Measurements from ENCODE around the gene CELF3. TPM values are rescaled to one million over a fixed set of nuclear protein-coding genes. Genes with fewer than 3 reads are reported as not detected.
"Not testable (repeated sequence)": the region's sequence is repeated elsewhere in the genome, so short reads cannot be mapped to it uniquely, and the experiment has no call there.

CELF3 gene
- total RNA-seq, 2 experiments from 2014 or later: not detected

DNA sequence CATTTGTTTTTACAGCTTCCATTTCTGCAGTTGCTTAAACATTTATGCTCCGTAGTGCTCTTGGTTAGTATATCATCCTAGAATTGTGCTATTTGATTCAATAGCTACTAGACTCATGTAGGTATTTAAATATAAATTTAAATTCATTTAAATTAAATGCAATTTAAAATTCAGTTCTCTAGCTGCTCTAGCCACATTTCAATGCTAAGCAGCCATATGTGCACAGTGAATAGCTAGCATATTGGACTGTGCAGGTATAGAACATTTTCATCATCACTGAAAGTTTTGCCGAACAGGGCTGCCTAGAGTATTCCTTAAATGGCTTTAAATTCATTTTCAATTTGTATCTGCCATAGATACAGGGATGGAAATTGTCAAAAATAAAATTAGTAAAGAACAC, 32.5 kb downstream of the CELF3 start:
- ChIA-PET POLR2A (interaction anchor here (0.8 kb wide), 1 partner anchor 31 kb away, joined by 3 read pairs; no protein-coding TSS in a partner anchor), CTCF (interaction anchor here (1.1 kb wide), 1 partner anchor 153 kb away, joined by 3 read pairs; no protein-coding TSS in a partner anchor)

DNA sequence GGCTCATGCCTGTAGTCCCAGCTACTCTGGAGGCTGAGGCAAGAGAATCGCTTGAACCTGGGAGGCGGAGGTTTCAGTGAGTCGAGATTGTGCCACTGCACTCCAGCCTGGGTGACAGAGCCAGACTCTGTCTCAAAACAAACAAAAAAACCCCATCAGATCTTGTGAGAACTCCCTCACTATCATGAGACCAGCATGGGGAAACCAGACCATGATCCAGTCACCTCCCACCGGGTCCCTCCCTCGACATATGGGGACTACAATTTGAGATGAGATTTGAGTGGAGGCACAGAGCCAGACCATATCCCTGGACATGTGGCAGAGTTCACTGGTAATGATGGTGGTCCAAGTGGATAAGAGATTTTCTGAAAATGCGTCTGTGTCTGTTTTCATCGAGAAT, 33.7 kb downstream of the CELF3 start:
- ATAC-seq; H3K4me1 Mint-ChIP-seq (ENCODE audit: low read depth); H3K36me3 Mint-ChIP-seq (ENCODE audit: low read depth); H3K9me3 Mint-ChIP-seq (ENCODE audit: insufficient read depth); H3K27ac Mint-ChIP-seq; H3K4me3 Mint-ChIP-seq; POLR2A ChIA-PET; DNase-seq; H3K27me3 Mint-ChIP-seq (ENCODE audit: low read depth): not testable (repeated sequence)
- CTCF ChIA-PET: interaction anchor here (1.1 kb wide), 1 partner anchor 154 kb away, joined by 3 read pairs; no protein-coding TSS in a partner anchor

More for the DNA sequence above, 32.5 kb downstream of the CELF3 start:
- no peaks in the 10 kb centered on the region for H3K27me3 Mint-ChIP-seq (ENCODE audit: low read depth)
- DNase-seq (no peak), ATAC-seq (no peak)
- H3K27ac Mint-ChIP-seq: no peak overlapping the region
- H3K4me3 Mint-ChIP-seq: no peak overlapping the region
- peaks cover 5% of the 10 kb centered on the region for H3K36me3 Mint-ChIP-seq (ENCODE audit: low read depth)
- H3K4me1 Mint-ChIP-seq (ENCODE audit: low read depth): peaks cover 3% of the 10 kb centered on the region
- H3K9me3 Mint-ChIP-seq (ENCODE audit: insufficient read depth): no peaks in the 10 kb centered on the region

DNA sequence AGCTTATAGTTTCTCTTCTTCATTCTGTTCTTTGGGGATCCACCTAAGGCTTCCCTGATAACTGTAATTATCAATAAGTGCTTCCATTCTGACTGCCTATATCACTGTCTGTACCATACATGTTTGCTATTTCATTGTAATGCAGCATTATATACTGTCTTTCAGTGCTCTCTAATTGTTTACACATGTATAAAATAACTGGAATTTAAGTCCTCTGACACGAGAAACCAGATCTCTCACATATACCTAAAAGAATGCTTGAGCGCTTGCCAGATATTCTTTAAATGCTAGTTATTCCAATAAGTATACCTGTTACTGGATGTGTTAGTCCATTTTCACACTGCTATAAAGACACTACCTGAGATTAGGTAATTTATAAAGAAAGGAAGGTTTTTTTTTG, 34.7 kb downstream of the CELF3 start:
- Mint-ChIP-seq H3K9me3 (ENCODE audit: insufficient read depth) (no peaks in the 10 kb centered on the region), H3K36me3 (ENCODE audit: low read depth) (peaks cover 8% of the 10 kb centered on the region), H3K27ac (no peak overlapping the region), H3K27me3 (ENCODE audit: low read depth) (no peaks in the 10 kb centered on the region), H3K4me3 (no peak overlapping the region), H3K4me1 (ENCODE audit: low read depth) (peaks cover 3% of the 10 kb centered on the region)
- ChIA-PET CTCF (interaction anchor here (1.3 kb wide), 1 partner anchor 27 kb away, joined by 3 read pairs; no protein-coding TSS in a partner anchor), POLR2A (no interaction called here)
- DNase-seq: no peak
- ATAC-seq: no peak

DNA sequence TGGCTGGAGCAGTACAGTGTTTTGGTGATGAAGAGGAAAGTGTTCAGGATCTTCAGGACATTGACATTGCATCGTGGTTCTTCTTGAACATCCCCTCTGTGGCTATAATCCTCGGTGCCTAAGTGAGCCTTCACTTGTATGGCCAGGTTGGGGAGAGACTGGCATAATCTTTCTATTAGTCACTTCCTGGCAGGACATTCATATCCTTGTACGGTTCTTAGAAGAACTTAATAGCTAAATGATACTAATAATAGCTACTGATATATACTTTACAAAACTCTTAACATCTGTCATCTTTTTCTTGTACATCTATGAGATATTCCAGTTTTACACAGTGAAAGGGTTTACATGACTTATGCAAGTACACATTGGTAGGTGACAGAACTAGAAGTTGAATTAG, 35.8 kb downstream of the CELF3 start:
- no peaks in the 10 kb centered on the region for H3K27me3 Mint-ChIP-seq (ENCODE audit: low read depth)
- ChIA-PET CTCF (interaction anchor here (0.9 to 1.3 kb wide), 3 partner anchors 21 to 87 kb away, joined by 3 to 4 read pairs (median 3); no protein-coding TSS in a partner anchor), POLR2A (no interaction called here)

DNA sequence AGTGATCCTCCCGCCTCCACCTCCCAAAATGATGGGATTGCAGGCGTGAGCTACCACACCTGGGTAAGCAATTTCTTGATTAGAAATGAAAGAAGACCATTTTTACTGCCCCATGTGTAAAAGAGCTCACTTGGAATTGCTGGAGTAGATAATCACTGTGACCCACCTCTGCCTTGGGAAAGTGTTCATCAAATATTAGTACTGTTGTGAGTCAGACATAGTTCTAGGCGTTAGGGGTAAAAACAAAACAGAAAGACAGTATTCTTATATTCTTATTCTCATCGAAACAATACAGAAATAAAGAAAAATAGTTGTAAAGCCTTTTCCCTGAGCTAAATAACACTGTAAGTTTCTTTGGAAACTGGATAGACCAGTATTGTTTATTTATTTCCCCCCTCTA, 36.2 kb downstream of the CELF3 start:
- CTCF ChIA-PET: interaction anchor here (0.9 to 1.3 kb wide), 3 partner anchors 20 to 87 kb away, joined by 3 to 4 read pairs (median 3); no protein-coding TSS in a partner anchor
- H3K27ac Mint-ChIP-seq: no peak overlapping the region
- H3K36me3 Mint-ChIP-seq (ENCODE audit: low read depth): peaks cover 6% of the 10 kb centered on the region
- H3K4me3 Mint-ChIP-seq: no peak overlapping the region
- H3K27me3 Mint-ChIP-seq (ENCODE audit: low read depth): no peaks in the 10 kb centered on the region
- POLR2A ChIA-PET: no interaction called here
- no peaks in the 10 kb centered on the region for H3K9me3 Mint-ChIP-seq (ENCODE audit: insufficient read depth)
- peaks cover 3% of the 10 kb centered on the region for H3K4me1 Mint-ChIP-seq (ENCODE audit: low read depth)
- DNase-seq: no peak
- no peak for ATAC-seq

More for the DNA sequence above, 35.8 kb downstream of the CELF3 start:
- no peak overlapping the region for H3K4me3 Mint-ChIP-seq
- ATAC-seq (no peak), DNase-seq (no peak)
- H3K36me3 Mint-ChIP-seq (ENCODE audit: low read depth): peaks cover 6% of the 10 kb centered on the region
- no peak overlapping the region for H3K27ac Mint-ChIP-seq
- peaks cover 3% of the 10 kb centered on the region for H3K4me1 Mint-ChIP-seq (ENCODE audit: low read depth)
- H3K9me3 Mint-ChIP-seq (ENCODE audit: insufficient read depth): no peaks in the 10 kb centered on the region

DNA sequence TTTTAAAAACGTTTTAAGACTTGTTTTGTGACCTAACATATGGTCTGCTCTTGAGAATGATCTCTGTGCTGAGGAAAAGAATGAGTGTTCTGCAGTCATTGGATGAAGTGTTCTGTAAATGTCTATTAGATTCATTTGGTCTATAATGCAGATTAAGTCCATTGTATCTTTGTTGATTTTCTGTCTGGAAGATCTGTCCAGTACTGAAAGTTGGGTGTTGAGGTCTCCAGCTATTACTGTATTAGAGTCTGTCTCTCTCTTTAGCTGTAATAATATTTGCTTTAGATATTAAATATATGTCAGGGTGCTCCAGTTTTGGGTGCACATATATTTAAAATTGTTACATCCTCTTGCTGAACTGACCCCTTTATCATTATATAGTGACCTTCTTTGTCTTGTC, 43.2 kb downstream of the CELF3 start:
- Mint-ChIP-seq H3K4me3 (no peak overlapping the region), H3K27me3 (ENCODE audit: low read depth) (no peaks in the 10 kb centered on the region), H3K4me1 (ENCODE audit: low read depth) (no peaks in the 10 kb centered on the region), H3K27ac (no peak overlapping the region), H3K9me3 (ENCODE audit: insufficient read depth) (no peaks in the 10 kb centered on the region), H3K36me3 (ENCODE audit: low read depth) (peaks cover 21% of the 10 kb centered on the region)
- ChIA-PET CTCF (interaction anchor here (0.8 kb wide), 1 partner anchor 20 kb away, joined by 3 read pairs; no protein-coding TSS in a partner anchor), POLR2A (no interaction called here)
- no peak for DNase-seq
- no peak for ATAC-seq

DNA sequence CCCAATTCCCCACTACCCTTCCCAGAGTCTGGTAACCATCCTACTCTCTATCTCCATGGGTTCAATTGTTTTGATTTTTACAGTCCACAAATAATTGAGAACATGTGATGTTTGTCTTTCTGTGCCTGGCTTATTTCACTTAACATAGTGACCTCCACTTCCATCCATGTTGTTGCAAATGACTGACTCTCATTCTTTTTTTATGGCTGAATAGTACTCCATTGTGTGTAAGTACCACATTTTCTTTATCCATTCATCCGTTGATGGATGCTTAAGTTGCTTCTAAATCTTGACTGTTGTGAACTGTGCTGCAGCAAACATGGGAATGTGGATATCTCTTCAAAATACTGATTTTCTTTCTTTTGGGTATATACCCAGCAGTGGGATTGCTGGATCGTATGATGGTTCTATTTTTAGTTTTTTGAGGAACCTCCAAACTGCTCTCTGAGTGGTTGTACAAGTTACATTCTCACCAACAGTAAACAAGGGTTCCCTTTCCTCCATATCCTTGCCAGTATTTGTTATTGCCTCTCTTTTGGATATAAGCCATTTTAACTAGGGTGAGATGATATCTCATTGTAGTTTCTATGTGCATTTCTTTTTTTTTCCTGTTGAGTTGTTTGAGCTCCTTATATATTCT, 46.4 kb downstream of the CELF3 start:
- ATAC-seq; H3K27me3 Mint-ChIP-seq (ENCODE audit: low read depth); POLR2A ChIA-PET; DNase-seq; H3K4me1 Mint-ChIP-seq (ENCODE audit: low read depth); H3K9me3 Mint-ChIP-seq (ENCODE audit: insufficient read depth); H3K4me3 Mint-ChIP-seq; CTCF ChIA-PET; H3K27ac Mint-ChIP-seq: not testable (repeated sequence)
- peaks cover 22% of the 10 kb centered on the region for H3K36me3 Mint-ChIP-seq (ENCODE audit: low read depth)

DNA sequence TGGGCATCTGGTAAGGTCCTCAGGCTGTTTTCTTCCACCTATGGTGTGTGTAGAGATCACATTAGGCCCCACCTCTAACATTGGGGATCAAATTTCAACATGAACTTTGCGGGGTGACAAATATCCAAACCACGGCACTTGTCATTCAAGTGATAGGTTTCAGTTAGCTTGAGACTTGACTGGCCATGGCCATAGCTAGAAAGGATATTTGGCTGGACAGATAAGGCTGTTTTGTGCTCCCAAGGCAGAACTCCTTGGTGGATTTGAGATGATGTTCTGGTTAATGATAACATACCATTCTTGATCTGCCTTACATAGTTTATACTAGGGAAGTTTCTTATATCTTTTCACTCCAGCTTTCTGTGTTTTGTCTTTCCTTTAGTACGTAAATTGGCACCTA, 48.5 kb downstream of the CELF3 start:
- Mint-ChIP-seq H3K4me3 (no peak overlapping the region), H3K9me3 (ENCODE audit: insufficient read depth) (no peaks in the 10 kb centered on the region), H3K27me3 (ENCODE audit: low read depth) (no peaks in the 10 kb centered on the region), H3K4me1 (ENCODE audit: low read depth) (peaks cover 4% of the 10 kb centered on the region), H3K36me3 (ENCODE audit: low read depth) (peaks cover 24% of the 10 kb centered on the region), H3K27ac (no peak overlapping the region)
- ATAC-seq: no peak
- CTCF ChIA-PET: no interaction called here
- no peak for DNase-seq
- POLR2A ChIA-PET: no interaction called here

DNA sequence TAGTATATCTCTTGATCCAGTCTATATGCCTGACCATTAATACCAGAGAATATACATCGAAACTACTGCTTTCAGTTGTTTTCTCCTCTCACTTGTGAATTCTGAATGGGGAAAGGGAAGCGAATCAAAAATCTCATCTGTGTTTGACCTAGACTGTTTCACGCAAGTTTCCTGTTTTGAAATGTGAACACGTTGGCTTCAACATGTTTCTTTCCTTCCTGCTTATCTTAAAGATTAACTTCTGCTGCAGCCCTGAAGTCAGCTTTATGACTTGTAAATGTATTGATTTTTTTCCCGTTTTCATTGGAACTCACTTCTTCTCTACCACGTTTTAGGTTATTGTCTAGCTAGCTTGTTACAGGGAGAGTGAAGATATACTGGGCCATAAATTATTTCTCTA, 54.9 kb downstream of the CELF3 start:
- H3K4me3 Mint-ChIP-seq: no peak overlapping the region

DNA sequence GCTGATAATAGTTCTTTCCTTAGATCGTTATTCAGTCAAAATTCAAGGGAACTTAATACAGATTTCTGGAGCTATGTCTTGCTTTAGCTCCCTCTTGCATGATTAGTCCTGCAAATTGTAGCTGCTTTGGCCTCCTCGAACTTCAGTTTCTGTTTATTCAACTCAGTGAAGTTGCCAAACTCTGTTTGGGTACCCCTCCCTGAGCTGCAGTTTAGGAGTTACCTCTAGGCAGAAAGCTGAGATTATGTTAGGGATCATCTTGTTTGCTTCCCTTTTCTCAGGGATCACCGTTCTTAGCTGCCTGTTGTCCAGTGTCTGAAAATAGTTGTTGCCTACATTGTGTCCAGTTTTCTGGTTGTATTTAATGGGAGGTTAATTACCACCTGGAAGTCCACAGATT, 61.2 kb downstream of the CELF3 start:
- Mint-ChIP-seq H3K4me3 (no peak overlapping the region), H3K9me3 (ENCODE audit: insufficient read depth) (no peaks in the 10 kb centered on the region), H3K36me3 (ENCODE audit: low read depth) (peaks cover 11% of the 10 kb centered on the region), H3K27ac (no peak overlapping the region), H3K27me3 (ENCODE audit: low read depth) (no peaks in the 10 kb centered on the region), H3K4me1 (ENCODE audit: low read depth) (peaks cover 21% of the 10 kb centered on the region)
- POLR2A ChIA-PET: no interaction called here
- no peak for ATAC-seq
- no peak for DNase-seq
- CTCF ChIA-PET: interaction anchor here (0.7 to 0.8 kb wide), 2 partner anchors 14 to 26 kb away, joined by 3 read pairs; no protein-coding TSS in a partner anchor

More for the DNA sequence above, 54.9 kb downstream of the CELF3 start:
- H3K4me1 Mint-ChIP-seq (ENCODE audit: low read depth): peaks cover 7% of the 10 kb centered on the region
- DNase-seq (no peak), ATAC-seq (no peak)
- no peaks in the 10 kb centered on the region for H3K9me3 Mint-ChIP-seq (ENCODE audit: insufficient read depth)
- ChIA-PET POLR2A (no interaction called here), CTCF (interaction anchor here (1.2 kb wide), 1 partner anchor 68 kb away, joined by 4 read pairs; no protein-coding TSS in a partner anchor)
- no peaks in the 10 kb centered on the region for H3K27me3 Mint-ChIP-seq (ENCODE audit: low read depth)
- H3K36me3 Mint-ChIP-seq (ENCODE audit: low read depth): peaks cover 14% of the 10 kb centered on the region
- peak overlapping the region; percentile 79 for H3K27ac Mint-ChIP-seq

DNA sequence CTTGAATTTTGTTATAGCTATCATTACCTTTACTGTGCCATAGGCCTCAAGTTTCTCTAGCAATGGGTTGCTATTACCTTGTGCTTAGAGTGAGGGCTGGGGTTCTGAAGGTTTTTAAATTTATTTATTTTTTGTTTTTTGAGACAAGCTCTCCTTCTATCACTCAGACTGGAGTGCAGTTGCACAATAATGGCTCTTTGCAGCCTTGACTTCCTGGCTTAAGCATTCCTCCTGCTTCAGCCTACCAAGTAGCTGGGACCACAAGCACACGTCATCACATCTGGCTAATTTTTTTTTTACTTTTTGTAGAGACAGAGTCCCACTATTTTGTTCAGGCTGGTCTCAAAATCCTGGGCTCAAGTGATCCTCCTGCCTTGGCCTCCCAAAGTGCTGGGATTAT, 63.2 kb downstream of the CELF3 start:
- no peaks in the 10 kb centered on the region for H3K27me3 Mint-ChIP-seq (ENCODE audit: low read depth)
- ATAC-seq: no peak
- H3K36me3 Mint-ChIP-seq (ENCODE audit: low read depth): peaks cover 12% of the 10 kb centered on the region
- H3K9me3 Mint-ChIP-seq (ENCODE audit: insufficient read depth): no peaks in the 10 kb centered on the region
- CTCF ChIA-PET: no interaction called here
- no peak overlapping the region for H3K4me3 Mint-ChIP-seq
- H3K27ac Mint-ChIP-seq: peak overlapping the region; percentile 46
- POLR2A ChIA-PET: interaction anchor here (0.6 kb wide), 1 partner anchor 31 kb away, joined by 3 read pairs; no protein-coding TSS in a partner anchor
- H3K4me1 Mint-ChIP-seq (ENCODE audit: low read depth): peaks cover 21% of the 10 kb centered on the region
- no peak for DNase-seq
